ENCODE measurements around the gene SIRT5.

SIRT5 gene

GRCh38 chr6:13561624-13562267 is 12.7 kb upstream of the SIRT5 start (continued):
- TF ChIP-seq SP3 (tag by site-specific recombination; IDR thresholded peaks at IDR 0.05), result no peak
- no peak for TF ChIP-seq ZNF350 (tag by site-specific recombination; IDR thresholded peaks at IDR 0.05)
- no peak for TF ChIP-seq FEZF1 (tag by site-specific recombination; IDR thresholded peaks at IDR 0.05)
- no peak for TF ChIP-seq ZNF792 (tag by site-specific recombination; IDR thresholded peaks at IDR 0.05)
- TF ChIP-seq MYNN (tag by site-specific recombination; IDR thresholded peaks at IDR 0.05; ENCODE audit: borderline replicate concordance), result no peak

GRCh38 chr6:13563009-13563408 is 11.4 kb upstream of the SIRT5 start:
- ChIA-PET POLR2A (interaction anchor here (0.8 to 2.3 kb wide), 3 partner anchors 9 to 54 kb away, joined by 3 to 13 read pairs (median 4); partner anchors contain the start of gene SIRT5), CTCF (interaction anchor here (0.5 to 6.8 kb wide), 5 partner anchors 8 to 1336 kb away, joined by 3 to 62 read pairs (median 5); partner anchors contain the start of gene SIRT5)
- H3K36me3 ChIP-seq (ENCODE audit: control insufficient read depth in 2 of 2, insufficient read depth in 1 of 2, low read length in 2 of 2), result no peaks in the 10 kb centered on the region
- TF ChIP-seq OSR2 (tag by site-specific recombination; IDR thresholded peaks at IDR 0.05) (peak; percentile 74), MZF1 (tag by site-specific recombination; IDR thresholded peaks at IDR 0.05; ENCODE audit: borderline replicate concordance) (peak; percentile 19; the same call in 1 of the 2 replicates), ZNF580 (tag by site-specific recombination; IDR thresholded peaks at IDR 0.05) (peak; percentile 71; the same call in 1 of the 2 replicates), ZNF843 (tag by site-specific recombination; IDR thresholded peaks at IDR 0.05) (peak; percentile 89), ZNF302 (tag by site-specific recombination; IDR thresholded peaks at IDR 0.05; ENCODE audit: low read depth) (no peak), SP2 (tag by site-specific recombination; IDR thresholded peaks at IDR 0.05) (no peak), ZBTB44 (tag by site-specific recombination; IDR thresholded peaks at IDR 0.05) (peak; percentile 59; the same call in 1 of the 2 replicates), ZNF513 (tag by site-specific recombination; IDR thresholded peaks at IDR 0.05) (peak; percentile 26; the same call in 1 of the 2 replicates), ZXDB (tag by site-specific recombination; IDR thresholded peaks at IDR 0.05) (0 out of 2 replicates have a peak, but pooled peaks have one; percentile 36), ZNF18 (tag by site-specific recombination; IDR thresholded peaks at IDR 0.05) (peak; percentile 71), ZBTB17 (tag by site-specific recombination; IDR thresholded peaks at IDR 0.05) (0 out of 2 replicates have a peak, but pooled peaks have one; percentile 17), PRDM4 (tag by site-specific recombination; IDR thresholded peaks at IDR 0.05) (peak; percentile 55), ZNF561 (tag by site-specific recombination; IDR thresholded peaks at IDR 0.05; ENCODE audit: borderline replicate concordance) (peak; percentile 88; the same call in 1 of the 2 replicates), ZNF488 (tag by site-specific recombination; IDR thresholded peaks at IDR 0.05) (peak; percentile 51; the same call in 1 of the 2 replicates), PRDM6 (tag by site-specific recombination; IDR thresholded peaks at IDR 0.05) (peak; percentile 66), ZNF654 (tag by site-specific recombination; IDR thresholded peaks at IDR 0.05; ENCODE audit: low read depth) (no peak), FEZF1 (tag by site-specific recombination; IDR thresholded peaks at IDR 0.05) (peak; percentile 74), KLF1 (tag by site-specific recombination; IDR thresholded peaks at IDR 0.05) (no peak), HOXC10 (CRISPR knock-in tag; IDR thresholded peaks at IDR 0.05) (no peak)
- H3K4me3 ChIP-seq (ENCODE audit: low read depth, low read length), result no peak overlapping the region
- peaks cover 6% of the 10 kb centered on the region for H3K4me1 ChIP-seq (ENCODE audit: control insufficient read depth, insufficient read depth, low read length)
- H3K27ac ChIP-seq (ENCODE audit: extremely low read depth, low read depth, low read length), result no peak overlapping the region
- no peaks in the 10 kb centered on the region for H3K9me3 ChIP-seq (ENCODE audit: control insufficient read depth, insufficient read depth, low read depth, low read length)

Measured in HEK293 (cell line).